H9 (cell line): ENCODE measurements around the gene SIDT2. TPM values are rescaled to one million over a fixed set of nuclear protein-coding genes. Genes with fewer than 3 reads are reported as not detected.
A peak's percentile ranks its signal among the peaks of the same experiment; 100 is the strongest.

ENCODE experiments used
- DNase-seq: peaks from one replicate; pipeline ENCODE4 v3.0.0-alpha.2; 2017
- H2AFZ ChIP-seq: one replicate; pipeline ENCODE4 v1.6.1; 2013; ENCODE audit warnings: mild to moderate bottlenecking, low read length, control low read depth, moderate library complexity
- H2AK5ac ChIP-seq: 2 replicates; pipeline ENCODE4 v1.6.1; 2013; ENCODE audit warnings: low read length, control low read depth, mixed read lengths; ENCODE audit not compliant: insufficient read length
- H2BK120ac ChIP-seq: one replicate; pipeline ENCODE4 v1.6.1; 2013; ENCODE audit warnings: low read depth, mild to moderate bottlenecking, low read length, control low read depth, inconsistent platforms; ENCODE audit not compliant: poor library complexity, severe bottlenecking
- H2BK12ac ChIP-seq: 2 replicates; pipeline ENCODE4 v1.6.1; 2013; ENCODE audit warnings: low read length, control low read depth, mixed read lengths, low read depth; ENCODE audit not compliant: insufficient read length
- H2BK15ac ChIP-seq: 2 replicates; pipeline ENCODE4 v1.6.1; 2013; ENCODE audit warnings: low read depth, low read length, control low read depth
- H2BK20ac ChIP-seq: one replicate; pipeline ENCODE4 v1.6.1; 2013; ENCODE audit warnings: low read depth, mild to moderate bottlenecking, low read length, control low read depth, inconsistent platforms; ENCODE audit not compliant: poor library complexity, severe bottlenecking
- H2BK5ac ChIP-seq: 2 replicates; pipeline ENCODE4 v1.6.1; 2013; ENCODE audit warnings: low read length, control low read depth, mixed read lengths; ENCODE audit not compliant: insufficient read length
- H3K14ac ChIP-seq: 2 replicates; pipeline ENCODE4 v1.6.1; 2013; ENCODE audit warnings: low read length, control low read depth; ENCODE audit not compliant: insufficient read depth
- H3K18ac ChIP-seq: 2 replicates; pipeline ENCODE4 v1.6.1; 2013; ENCODE audit warnings: low read depth, mild to moderate bottlenecking, mixed read lengths, low read length, control low read depth; ENCODE audit not compliant: insufficient read length
- H3K23ac ChIP-seq: 2 replicates; pipeline ENCODE4 v1.6.1; 2013; ENCODE audit warnings: low read length, control low read depth, mixed read lengths, low read depth; ENCODE audit not compliant: insufficient read length
- H3K23me2 ChIP-seq: 2 replicates; pipeline ENCODE4 v1.6.1; 2013; ENCODE audit warnings: low read depth, mild to moderate bottlenecking, mixed read lengths, low read length, control low read depth; ENCODE audit not compliant: insufficient read length, poor library complexity, severe bottlenecking
- H3K27ac ChIP-seq: 2 replicates; pipeline ENCODE4 v1.5.1; 2013; ENCODE audit warnings: low read length, control low read depth, mixed read lengths, low read depth; ENCODE audit not compliant: insufficient read length
- H3K27me3 ChIP-seq: 2 replicates; pipeline ENCODE4 v1.6.1; 2013; ENCODE audit warnings: low read length, control low read depth, inconsistent platforms; ENCODE audit not compliant: insufficient read depth
- H3K4ac ChIP-seq: 2 replicates; pipeline ENCODE4 v1.6.1; 2013; ENCODE audit warnings: low read depth, mild to moderate bottlenecking, control low read depth, inconsistent platforms, low read length, moderate library complexity
- H3K4me1 ChIP-seq: 2 replicates; pipeline ENCODE4 v1.6.1; 2013; ENCODE audit warnings: low read length, control low read depth, inconsistent platforms; ENCODE audit not compliant: insufficient read depth
- H3K4me2 ChIP-seq: 2 replicates; pipeline ENCODE4 v1.6.1; 2013; ENCODE audit warnings: low read length, control low read depth, mixed read lengths; ENCODE audit not compliant: insufficient read length, insufficient read depth
- H3K56ac ChIP-seq: 2 replicates; pipeline ENCODE4 v1.6.1; 2013; ENCODE audit warnings: low read depth, mild to moderate bottlenecking, mixed read lengths, low read length, control low read depth; ENCODE audit not compliant: insufficient read length
- H3K79me1 ChIP-seq: 2 replicates; pipeline ENCODE4 v1.6.1; 2013; ENCODE audit warnings: low read depth, mild to moderate bottlenecking, moderate library complexity, low read length, control low read depth, inconsistent platforms; ENCODE audit not compliant: insufficient read depth, poor library complexity, severe bottlenecking
- H3K79me2 ChIP-seq: 2 replicates; pipeline ENCODE4 v1.6.1; 2013; ENCODE audit warnings: low read length, control low read depth, inconsistent platforms; ENCODE audit not compliant: insufficient read depth
- H3K9ac ChIP-seq: 2 replicates; pipeline ENCODE4 v1.6.1; 2013; ENCODE audit warnings: low read length, control low read depth, mixed read lengths; ENCODE audit not compliant: insufficient read length; ENCODE audit errors: extremely low read depth
- H3K9me3 ChIP-seq: one replicate; pipeline ENCODE4 v1.6.1; 2013; ENCODE audit warnings: low read depth, low read length, inconsistent platforms; ENCODE audit not compliant: control insufficient read depth
- H3T11ph ChIP-seq: one replicate; pipeline ENCODE4 v1.6.1; 2013; ENCODE audit warnings: mild to moderate bottlenecking, low read length, control low read depth, inconsistent platforms
- H4K20me1 ChIP-seq: one replicate; pipeline ENCODE4 v1.6.1; 2013; ENCODE audit not compliant: control insufficient read depth, insufficient read length, insufficient read depth
- H4K5ac ChIP-seq: 2 replicates; pipeline ENCODE4 v1.6.1; 2013; ENCODE audit warnings: low read depth, mild to moderate bottlenecking, mixed read lengths, low read length, control low read depth; ENCODE audit not compliant: insufficient read length
- H4K8ac ChIP-seq: replicated peaks from 2 replicates; pipeline ENCODE4 v1.6.1; 2013; ENCODE audit warnings: low read length, control low read depth, mixed read lengths, low read depth; ENCODE audit not compliant: insufficient read length
- H4K91ac ChIP-seq: 2 replicates; pipeline ENCODE4 v1.6.1; 2013; ENCODE audit warnings: low read depth, mild to moderate bottlenecking, moderate library complexity, mixed read lengths, low read length, control low read depth; ENCODE audit not compliant: insufficient read length
- H3K27ac Mint-ChIP-seq, 3 experiments: 2 replicates in 2 of 3; 3 replicates in 1 of 3; pipeline ENCODE4 v1.8.0; 2020 to 2021; ENCODE audit warnings: mixed read lengths in 3 of 3, mild to moderate bottlenecking in 1 of 3, moderate library complexity in 1 of 3
- H3K27me3 Mint-ChIP-seq: 2 replicates; pipeline ENCODE4 v1.8.0; 2021; ENCODE audit warnings: low read depth, mild to moderate bottlenecking, moderate library complexity, mixed read lengths
- H3K36me3 Mint-ChIP-seq, 3 experiments: 2 replicates in 2 of 3; 3 replicates in 1 of 3; pipeline ENCODE4 v1.8.0; 2020 to 2021; ENCODE audit warnings: low read depth in 3 of 3, mixed read lengths in 3 of 3; ENCODE audit not compliant: insufficient read depth in 1 of 3
- H3K4me1 Mint-ChIP-seq, 2 experiments: 2 replicates each; pipeline ENCODE4 v1.8.0; 2020; ENCODE audit warnings: mixed read lengths in 2 of 2
- H3K4me3 Mint-ChIP-seq, 2 experiments: 2 replicates in 1 of 2; 3 replicates in 1 of 2; pipeline ENCODE4 v1.8.0; 2020 to 2021; ENCODE audit warnings: mild to moderate bottlenecking in 2 of 2, mixed read lengths in 2 of 2, moderate library complexity in 1 of 2
- H3K9me3 Mint-ChIP-seq, 2 experiments: 2 replicates in 1 of 2; 3 replicates in 1 of 2; pipeline ENCODE4 v1.8.0; 2020; ENCODE audit warnings: mild to moderate bottlenecking in 2 of 2, mixed read lengths in 2 of 2, moderate library complexity in 1 of 2
- WGBS: extraction: QIAGEN DNeasy Blood & Tissue Kit; methylation state at CpG from one replicate; pipeline ENCODE4 v1.1.7; 2013; ENCODE audit warnings: missing lambda C conversion rate, low lambda C conversion rate, mixed read lengths; ENCODE audit not compliant: insufficient read length; ENCODE audit errors: extremely low coverage; 5-methylcytosine and 5-hydroxymethylcytosine counted together
- total RNA-seq: library from RNA; stranded (reverse); gene quantifications from 2 replicates; pipeline ENCODE4 v1.2.1, GENCODE V29; 2021
- TF ChIP-seq, protein P1 (sequence below): fragments of 200-600 bp; sonication (generic); conservative IDR thresholded peaks from 3 replicates; pipeline ENCODE4 v1.8.0; 2021; ENCODE audit warnings: antibody characterized with exemption, mild to moderate bottlenecking

The SIDT2 gene
- total RNA-seq, 1 experiment from 2014 or later: 18.3 TPM

- no peak overlapping the region for H2BK15ac ChIP-seq
- Mint-ChIP-seq H3K4me3 (no peak overlapping the region), H3K9me3 (no peaks in the 10 kb centered on the region)
Observed at GRCh38 chr11:117228091-117228490, 49.5 kb downstream of the SIDT2 start.

More at GRCh38 chr11:117228091-117228490, 49.5 kb downstream of the SIDT2 start:
- peak overlapping the region in 2 of 3 experiments; percentile 17 to 63; a peak in 2 of 7 replicates for H3K27ac Mint-ChIP-seq
- H3K27me3 ChIP-seq: no peaks in the 10 kb centered on the region
- H3K4me1 ChIP-seq: no peaks in the 10 kb centered on the region
- H3K36me3 Mint-ChIP-seq: peaks cover 6 to 56% (median 25%) of the 10 kb centered on the region in 3 experiments; a peak in 6 of 7 replicates
- H3K56ac ChIP-seq: no peak overlapping the region
- H4K91ac ChIP-seq: no peak overlapping the region
- no peak overlapping the region for H2BK20ac ChIP-seq
- no peak overlapping the region for H2BK12ac ChIP-seq
- peaks cover 11 to 13% of the 10 kb centered on the region in 2 experiments for H3K4me1 Mint-ChIP-seq
- H3K79me1 ChIP-seq: no peaks in the 10 kb centered on the region
- no peaks in the 10 kb centered on the region; the same call in 1 of the 2 replicates for H3K27me3 Mint-ChIP-seq
- H4K20me1 ChIP-seq: no peaks in the 10 kb centered on the region
- no peak overlapping the region for H2AFZ ChIP-seq
- TF ChIP-seq, protein P1, sequence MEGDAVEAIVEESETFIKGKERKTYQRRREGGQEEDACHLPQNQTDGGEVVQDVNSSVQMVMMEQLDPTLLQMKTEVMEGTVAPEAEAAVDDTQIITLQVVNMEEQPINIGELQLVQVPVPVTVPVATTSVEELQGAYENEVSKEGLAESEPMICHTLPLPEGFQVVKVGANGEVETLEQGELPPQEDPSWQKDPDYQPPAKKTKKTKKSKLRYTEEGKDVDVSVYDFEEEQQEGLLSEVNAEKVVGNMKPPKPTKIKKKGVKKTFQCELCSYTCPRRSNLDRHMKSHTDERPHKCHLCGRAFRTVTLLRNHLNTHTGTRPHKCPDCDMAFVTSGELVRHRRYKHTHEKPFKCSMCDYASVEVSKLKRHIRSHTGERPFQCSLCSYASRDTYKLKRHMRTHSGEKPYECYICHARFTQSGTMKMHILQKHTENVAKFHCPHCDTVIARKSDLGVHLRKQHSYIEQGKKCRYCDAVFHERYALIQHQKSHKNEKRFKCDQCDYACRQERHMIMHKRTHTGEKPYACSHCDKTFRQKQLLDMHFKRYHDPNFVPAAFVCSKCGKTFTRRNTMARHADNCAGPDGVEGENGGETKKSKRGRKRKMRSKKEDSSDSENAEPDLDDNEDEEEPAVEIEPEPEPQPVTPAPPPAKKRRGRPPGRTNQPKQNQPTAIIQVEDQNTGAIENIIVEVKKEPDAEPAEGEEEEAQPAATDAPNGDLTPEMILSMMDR: no peak
- no peak overlapping the region for H3K9ac ChIP-seq
- H4K5ac ChIP-seq: no peak overlapping the region
- H3K18ac ChIP-seq: no peak overlapping the region
- H3K14ac ChIP-seq: no peak overlapping the region
- H3K23me2 ChIP-seq: peaks cover 12% of the 10 kb centered on the region
- H2AK5ac ChIP-seq: no peak overlapping the region
- no peaks in the 10 kb centered on the region for H3K9me3 ChIP-seq
- H2BK5ac ChIP-seq: no peak overlapping the region
- no peak overlapping the region for H2BK120ac ChIP-seq
- no peak overlapping the region for H3K4me2 ChIP-seq
- no peak for DNase-seq
- no peak overlapping the region for H3T11ph ChIP-seq
- no peak overlapping the region for H4K8ac ChIP-seq
- H3K27ac ChIP-seq: no peak overlapping the region
- WGBS: no CpG with 5 or more reads among the region's 11 CpGs
- H3K23ac ChIP-seq: no peak overlapping the region
- H3K4ac ChIP-seq: no peak overlapping the region
- H3K79me2 ChIP-seq: no peaks in the 10 kb centered on the region
